Superior temporal gyrus (tissue), 1 donor: ENCODE data around the gene PTPN14.
"Not testable (repeated sequence)": the region's sequence is repeated elsewhere in the genome, so short reads cannot be mapped to it uniquely, and the experiment has no call there.

Experiments
- DNase-seq: peaks from one replicate; pipeline ENCODE4 v3.0.0-alpha.2; 2016; ENCODE audit errors: extremely low spot score

Gene PTPN14

DNA sequence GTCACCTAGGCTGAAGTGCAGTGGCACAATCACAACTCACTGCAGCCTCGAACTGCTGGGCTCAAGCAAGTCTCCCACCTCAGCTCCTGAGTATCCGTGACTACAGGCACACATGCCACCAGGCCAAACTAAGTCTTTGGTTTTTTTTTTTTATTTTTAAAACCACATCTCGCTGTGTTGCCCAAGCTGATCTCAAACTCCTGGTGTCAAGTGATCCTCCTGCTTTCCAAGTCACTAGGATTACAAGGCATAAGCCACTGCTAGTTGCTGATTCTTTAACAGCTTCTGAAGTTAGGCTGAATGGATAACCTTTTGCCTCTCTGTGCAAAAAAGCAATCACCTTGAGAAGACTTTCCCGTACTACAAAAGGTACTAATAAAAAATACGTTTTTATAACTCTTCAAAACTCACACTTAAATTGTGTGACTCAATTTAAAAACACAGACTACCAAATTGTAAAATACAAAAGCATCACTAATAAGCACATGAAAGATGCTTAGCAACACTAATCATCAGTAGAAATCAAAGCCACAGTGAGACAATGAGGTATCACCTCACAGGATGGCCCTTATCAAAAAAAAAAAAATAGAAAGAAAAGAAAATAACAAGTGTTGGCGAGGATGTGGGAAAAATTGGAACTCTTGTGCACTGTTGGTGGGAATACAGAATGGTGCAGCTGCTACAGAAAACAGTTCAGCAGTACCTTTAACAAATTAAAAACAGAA, 40.3 kb downstream of the PTPN14 start:
- DNase-seq: no peak

DNA sequence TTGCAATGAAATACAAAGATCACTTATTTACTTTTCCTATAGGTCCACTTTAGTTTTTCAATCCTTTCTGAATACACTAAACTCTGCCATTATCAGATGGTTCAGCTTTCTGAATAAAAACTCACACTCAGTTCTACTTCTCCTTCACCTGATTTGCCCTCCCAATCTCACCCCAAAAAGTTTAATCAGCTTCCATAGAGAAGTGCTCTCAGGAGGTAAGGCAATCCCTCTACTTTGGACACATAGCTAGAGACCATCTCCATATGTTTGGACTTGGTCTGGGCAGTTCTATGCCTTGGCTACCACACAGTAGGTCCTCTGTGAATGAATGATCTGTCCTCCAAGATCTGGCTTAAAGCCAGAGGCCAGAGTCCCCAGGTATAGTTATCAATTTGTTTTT, 40.9 kb downstream of the PTPN14 start:
- DNase-seq: no peak

DNA sequence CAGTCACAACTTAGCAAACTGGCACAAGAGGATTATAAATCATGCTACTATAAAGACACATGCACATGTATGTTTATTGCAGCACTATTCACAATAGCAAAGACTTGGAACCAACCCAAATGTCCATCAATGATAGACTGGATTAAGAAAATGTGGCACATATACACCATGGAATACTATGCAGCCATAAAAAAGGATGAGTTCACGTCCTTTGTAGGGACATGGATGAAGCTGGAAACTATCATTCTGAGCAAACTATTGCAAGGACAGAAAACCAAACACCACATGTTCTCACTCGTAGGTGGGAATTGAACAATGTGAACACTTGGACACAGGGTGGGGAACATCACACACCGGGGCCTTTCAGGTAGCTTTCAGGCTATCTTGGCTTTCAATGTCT, 41.8 kb downstream of the PTPN14 start:
- not testable (repeated sequence) for DNase-seq

DNA sequence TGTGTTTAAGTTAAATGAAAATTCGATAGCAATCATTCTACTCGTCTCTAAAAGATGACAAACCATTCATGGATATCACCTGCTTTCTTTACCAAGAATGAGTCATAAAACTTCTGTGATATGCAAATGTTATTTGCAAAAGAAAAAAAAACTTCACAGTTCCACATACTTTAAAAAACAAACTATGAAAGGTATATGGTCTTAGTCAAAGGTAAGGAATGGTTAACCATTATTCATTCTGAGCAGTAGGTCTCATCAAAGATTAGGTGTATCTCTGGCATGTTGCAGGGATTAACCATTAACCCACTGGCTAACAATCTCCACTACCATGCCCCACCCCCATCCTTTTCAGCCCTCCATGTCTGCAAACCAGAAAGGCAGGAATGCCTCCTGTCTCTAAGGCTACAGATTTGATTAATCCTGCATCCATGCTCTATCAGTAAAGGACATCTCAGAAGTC, 44.4 kb downstream of the PTPN14 start:
- no peak for DNase-seq

DNA sequence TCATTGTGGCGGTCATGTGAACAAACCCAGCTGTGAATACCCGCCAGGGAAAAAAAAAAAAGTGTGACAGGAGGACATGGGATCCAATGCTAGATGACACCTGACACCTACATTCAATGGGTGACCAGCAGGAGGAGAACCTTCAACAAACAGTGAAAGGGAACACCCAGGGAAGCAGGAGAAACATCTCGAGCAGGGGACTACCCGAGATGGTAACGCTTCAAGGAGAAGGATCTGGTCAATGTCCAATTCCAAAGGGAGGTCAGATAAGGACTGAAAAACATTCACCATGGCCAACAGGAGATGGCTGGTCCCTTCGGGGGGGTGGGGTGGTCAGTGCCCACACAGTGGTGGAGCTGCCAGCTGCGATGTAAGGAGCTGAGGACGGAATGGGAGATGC, 46.3 kb downstream of the PTPN14 start:
- no peak for DNase-seq

DNA sequence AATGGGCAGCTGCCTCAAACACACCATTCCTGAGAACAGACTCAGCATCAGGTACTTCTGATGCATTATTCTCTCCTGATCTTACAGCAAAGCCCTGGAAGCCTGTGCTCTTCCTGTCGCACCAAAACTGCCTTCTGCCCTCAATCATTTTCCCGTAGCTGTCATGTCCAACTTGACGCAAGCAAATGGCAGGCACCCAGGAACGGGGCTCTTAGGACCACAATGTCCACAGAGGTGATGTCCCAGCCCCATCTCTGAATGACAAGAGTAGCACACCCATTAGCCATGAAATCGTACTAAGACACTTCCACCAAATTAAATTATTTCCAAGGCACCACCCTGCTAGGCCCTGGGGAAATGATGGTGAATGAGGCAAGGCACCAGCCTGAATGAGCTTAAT, 47.1 kb downstream of the PTPN14 start:
- no peak for DNase-seq

DNA sequence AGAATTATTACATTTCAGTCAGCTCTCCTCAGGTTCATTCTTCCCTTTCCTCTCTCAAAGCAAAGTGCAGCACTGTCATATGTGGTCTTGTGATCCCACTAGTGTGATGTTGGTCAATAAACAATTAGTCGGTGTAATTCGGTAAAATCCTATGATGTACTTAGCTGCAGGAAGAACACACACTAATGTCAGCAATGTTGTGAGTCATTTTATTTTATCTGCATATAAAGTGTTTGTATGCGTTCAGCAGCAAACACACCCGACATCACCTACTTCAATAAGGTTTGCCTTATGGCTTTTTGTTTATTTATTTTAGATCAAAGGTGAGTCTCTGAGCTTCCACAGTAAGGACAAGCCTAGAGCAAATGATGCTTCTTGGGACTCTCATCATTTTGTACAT, 47.8 kb downstream of the PTPN14 start:
- no peak for DNase-seq

DNA sequence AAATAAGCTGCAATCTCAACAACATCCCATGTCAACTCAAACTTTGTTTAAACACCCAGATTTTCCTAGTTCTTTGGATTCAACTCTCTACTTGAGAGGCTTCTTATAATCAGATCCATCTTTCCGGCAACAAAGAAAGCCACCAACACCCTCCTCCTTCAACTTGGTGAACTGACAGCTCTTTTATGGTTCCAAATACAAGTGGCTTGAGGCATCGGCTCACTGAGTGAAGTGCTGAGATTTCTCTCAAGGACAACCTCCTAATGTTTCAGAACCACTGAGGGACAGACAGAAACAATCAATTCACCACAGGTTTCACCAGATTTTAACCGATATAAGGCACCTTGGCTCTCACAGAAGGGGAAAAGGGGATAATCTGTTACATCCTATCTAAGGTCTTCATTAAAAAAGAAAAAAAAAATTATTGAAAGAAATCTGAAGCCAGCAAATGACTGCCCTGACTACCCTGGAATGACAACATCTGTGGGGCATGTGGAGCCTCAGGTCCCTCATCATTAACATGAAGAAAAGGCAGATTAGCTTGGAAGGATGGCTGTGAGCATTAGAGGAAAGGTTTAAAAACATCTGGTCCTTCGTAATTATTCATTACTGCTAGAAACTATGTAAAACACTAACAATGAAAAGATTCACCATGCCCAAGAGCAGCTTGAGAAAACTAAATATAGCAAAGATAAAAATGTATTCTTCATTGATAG, 50.9 kb downstream of the PTPN14 start:
- DNase-seq: no peak

DNA sequence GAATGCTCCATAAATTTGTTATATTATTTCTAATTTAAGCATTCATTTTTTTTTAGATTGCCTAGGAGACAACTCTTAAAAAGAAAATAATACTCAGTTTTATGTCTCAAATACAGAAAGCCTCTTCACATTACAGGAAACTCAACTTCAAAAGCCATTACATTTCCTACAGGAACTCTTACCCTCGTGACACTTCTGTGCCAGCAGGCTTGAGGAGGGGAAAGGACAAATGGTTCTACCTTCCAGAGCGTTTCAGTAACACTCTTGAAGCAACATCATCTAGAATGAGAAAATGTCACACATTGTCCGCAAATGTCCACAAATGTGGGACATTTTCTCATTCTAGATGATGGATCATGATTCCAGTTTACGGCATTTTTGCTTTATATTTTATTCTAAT, 51.7 kb downstream of the PTPN14 start:
- DNase-seq: no peak

DNA sequence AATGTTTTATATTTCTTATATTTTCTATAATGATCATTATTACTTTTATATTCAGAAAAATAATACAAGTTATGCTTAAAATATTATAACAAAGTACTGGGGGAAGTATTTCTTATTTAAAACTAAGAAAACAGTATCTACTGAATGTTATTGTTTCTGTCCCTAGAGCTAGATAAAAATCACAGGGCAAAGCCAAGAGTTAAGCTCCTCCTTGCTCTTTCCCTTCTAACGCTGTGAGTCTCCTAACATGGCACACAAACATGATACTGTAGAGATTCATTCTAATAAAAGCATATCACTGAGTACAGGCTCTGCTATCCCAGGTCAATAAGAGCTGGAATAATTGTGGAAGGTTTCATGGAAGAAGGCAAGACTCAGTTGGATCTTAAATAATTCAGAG, 53.4 kb downstream of the PTPN14 start:
- no peak for DNase-seq

DNA sequence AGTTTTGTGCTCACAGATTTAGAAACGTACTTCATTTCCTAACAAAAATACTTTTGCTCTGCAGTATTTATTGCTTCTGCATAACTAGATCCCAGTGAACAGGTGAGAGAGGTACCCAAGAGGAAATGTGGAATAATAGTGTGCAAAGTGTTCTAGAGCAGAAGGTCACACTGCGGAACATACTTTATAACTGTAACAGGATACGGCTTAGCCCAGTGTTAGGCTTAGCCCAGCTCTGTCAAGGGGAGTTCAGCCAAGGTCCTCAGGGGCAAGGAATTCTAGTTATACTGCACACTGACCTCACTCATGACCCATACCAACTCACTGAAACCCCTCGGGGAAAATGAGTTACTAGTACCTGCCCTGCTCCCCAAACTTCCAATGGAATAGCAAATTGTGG, 55.3 kb downstream of the PTPN14 start:
- DNase-seq: no peak

DNA sequence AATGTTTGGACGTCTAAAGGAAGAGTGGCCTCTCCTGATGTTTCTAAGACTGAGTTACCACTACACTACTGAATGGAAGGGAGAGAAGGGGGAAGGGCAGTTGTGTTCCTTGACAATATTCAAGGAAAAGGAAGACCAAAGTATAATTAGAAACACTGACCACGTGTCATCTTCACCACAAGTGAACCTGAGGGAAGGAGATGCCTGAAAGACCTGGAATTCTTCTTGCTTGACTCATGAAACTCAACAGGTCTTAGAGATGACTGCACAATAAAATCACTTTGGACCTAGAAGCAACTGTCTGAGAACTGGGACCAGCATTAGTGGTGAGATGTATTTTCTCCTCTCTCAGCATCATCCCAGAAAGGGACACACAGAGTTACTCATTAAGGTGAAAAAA, 56.7 kb downstream of the PTPN14 start:
- no peak for DNase-seq

DNA sequence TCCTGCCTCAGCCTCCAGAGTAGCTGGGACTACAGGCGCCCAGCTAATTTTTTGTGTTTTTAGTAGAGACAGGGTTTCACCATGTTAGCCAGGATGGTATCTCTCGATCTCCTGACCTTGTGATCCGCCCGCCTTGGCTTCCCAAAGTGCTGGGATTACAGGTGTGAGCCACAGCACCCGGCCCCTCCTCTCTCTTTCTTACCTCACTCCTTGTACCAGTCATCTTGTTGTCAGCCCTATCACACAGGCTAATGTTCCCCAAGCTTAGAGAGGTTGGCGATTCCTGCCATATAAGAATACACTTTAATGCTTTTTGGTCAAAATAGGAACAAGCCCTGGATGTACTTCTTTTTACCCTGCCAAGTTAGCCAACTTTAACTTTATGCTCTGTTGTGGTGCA, 57.2 kb downstream of the PTPN14 start:
- not testable (repeated sequence) for DNase-seq

DNA sequence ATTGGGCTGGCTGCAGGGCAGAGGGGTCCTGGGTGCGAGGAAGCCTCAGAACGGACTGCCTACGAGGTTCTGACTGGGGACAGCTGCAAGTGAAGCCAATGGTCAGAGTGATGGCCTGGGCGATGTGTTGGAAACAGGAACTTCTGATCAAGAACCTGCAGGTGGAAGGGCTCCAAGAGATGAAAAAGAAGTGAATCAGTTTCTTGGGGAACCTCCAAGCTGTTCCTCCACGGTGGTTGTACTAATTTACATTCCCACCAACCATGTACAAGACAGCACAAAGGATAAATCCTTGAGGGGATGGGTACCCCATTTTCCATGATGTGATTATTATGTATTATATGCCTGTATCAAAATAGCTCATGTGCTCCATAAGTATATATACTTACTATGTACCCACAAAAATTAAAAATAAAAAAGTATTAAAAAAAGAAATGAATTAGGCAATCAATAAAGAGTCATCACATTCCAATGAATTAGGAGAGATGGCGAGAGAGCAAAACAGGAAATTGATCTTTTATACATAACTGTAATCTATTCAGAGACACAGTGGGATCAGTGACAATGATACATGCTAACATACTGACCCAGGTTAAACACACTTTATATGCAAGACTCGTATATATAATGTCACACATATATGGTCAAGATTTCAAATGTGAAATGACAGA, 58.1 kb downstream of the PTPN14 start:
- DNase-seq: no peak

DNA sequence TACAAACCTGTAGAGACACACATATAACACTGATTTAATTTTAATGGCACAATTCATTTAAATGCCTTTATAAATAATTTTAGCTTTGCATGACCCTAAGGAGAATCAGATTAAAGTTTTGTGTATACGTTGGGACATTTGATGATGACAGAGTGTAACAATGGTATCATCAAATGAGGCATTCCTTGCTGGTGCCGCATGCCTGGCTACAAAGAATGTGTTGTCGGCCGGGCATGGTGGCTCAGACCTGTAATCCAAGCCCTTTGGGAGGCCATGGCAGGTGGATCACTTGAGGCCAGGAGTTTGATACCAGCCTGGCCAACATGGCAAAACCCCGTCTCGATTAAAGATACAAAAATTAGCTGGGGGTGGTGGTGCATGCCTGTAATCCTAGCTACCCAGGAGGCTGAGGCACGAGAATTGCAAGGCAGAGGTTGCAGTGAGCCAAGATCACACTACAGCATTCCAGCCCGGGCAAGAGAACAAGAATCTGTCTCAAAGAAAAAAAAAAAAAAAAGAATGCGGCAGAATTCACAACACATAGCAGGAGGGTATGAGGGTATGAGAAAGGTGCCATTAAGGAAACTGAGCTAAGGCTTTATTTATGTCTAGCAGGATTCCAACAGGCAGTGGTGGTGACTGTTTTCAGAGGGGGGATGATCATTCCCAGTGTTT, 58.9 kb downstream of the PTPN14 start:
- no peak for DNase-seq

DNA sequence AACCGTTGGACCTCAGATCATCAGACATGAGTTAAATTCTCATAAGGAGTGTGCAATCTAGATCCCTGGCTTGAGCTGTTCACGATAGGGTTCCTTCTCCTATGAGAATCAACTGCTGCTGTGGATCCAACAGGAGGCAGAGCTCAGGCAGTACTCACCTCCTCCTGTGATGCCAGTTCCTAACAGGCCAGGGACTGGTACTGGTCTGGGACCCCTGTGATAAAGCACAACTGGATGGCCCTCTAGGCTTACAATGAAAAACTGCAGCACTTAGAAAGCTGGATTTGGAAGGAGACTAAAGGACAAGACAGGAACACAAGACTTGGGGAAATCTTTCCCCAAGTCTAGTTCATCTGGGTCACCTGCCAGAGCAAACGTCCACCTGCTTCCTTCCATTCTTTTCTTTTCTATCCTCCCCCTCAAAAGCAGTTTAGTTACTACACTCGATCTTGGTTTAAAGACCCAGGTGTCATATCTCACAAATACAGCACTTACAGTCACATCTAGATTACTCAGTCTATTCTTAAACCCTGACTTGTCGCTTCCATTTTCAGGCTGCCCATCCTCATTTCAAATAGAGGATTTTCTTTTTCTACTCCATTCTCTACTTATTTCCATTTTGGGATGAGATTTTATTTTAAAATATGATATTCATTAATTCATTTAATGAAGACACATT, 59.8 kb downstream of the PTPN14 start:
- DNase-seq: no peak

DNA sequence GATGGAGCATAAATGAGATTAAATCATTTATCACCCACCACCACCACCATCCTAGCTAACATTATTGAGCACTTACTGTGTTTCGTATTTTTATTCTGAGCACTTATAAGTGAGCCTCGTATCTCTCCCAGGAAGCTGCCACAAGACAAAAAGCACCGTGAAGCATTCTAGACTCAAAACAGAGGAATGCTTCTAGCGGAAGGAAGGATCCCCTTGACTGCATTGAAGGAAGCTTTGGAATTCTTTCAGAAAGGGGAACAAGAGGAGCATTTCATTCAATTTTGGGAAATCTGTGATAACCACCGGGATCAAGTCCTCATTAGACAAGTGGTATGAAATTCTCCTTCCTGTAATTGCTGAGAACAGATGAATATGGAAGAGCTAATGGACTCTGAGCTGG, 66.3 kb downstream of the PTPN14 start:
- no peak for DNase-seq

DNA sequence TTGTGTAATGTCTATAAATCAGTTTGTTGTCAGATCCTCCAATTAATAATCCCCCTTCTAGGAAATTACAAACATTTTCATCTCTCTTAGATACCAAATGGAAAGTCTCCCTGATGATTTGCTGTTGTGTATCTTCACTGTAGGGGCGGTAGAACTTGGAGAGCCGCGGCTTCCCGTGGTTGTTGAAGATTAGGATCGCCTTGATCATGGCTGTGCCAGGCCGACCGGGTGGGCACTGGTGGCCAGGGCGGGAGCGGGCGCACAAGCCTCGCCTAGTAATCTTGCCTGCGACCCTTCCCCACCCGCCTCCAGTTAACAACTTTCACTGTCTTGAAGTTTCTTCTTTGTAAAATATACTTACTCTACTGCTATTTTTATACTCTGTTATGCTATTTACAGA, 68.2 kb downstream of the PTPN14 start:
- not testable (repeated sequence) for DNase-seq

DNA sequence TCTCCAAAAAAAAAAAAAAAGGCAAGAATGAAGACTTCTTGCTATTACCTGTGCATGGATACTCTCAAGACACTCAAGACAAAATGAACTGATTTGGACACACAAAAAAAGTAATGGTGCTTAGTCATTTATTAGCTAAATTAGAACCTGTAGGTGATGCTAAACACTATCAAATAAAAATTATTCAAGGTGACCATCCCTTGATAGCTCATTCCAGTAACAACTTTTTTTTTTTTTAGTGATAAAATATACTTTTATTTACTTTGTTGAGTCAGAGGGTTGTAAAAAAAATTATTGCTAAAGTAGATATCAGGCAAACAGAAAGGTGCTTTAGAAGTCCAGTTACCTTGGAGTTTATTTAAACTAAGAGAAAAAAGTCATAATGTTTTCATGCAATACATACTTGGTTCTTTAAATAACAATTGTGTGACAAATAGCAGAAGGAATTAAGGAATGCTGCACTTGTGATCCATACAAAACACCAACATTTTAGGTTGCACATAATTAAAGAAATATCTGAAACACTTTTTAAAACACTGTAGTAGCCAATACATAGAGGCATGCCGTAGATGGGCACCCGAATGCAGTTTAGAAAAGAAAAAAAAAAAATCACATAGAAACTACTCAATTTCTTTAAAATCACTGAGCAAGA, 69.3 kb downstream of the PTPN14 start:
- not testable (repeated sequence) for DNase-seq

DNA sequence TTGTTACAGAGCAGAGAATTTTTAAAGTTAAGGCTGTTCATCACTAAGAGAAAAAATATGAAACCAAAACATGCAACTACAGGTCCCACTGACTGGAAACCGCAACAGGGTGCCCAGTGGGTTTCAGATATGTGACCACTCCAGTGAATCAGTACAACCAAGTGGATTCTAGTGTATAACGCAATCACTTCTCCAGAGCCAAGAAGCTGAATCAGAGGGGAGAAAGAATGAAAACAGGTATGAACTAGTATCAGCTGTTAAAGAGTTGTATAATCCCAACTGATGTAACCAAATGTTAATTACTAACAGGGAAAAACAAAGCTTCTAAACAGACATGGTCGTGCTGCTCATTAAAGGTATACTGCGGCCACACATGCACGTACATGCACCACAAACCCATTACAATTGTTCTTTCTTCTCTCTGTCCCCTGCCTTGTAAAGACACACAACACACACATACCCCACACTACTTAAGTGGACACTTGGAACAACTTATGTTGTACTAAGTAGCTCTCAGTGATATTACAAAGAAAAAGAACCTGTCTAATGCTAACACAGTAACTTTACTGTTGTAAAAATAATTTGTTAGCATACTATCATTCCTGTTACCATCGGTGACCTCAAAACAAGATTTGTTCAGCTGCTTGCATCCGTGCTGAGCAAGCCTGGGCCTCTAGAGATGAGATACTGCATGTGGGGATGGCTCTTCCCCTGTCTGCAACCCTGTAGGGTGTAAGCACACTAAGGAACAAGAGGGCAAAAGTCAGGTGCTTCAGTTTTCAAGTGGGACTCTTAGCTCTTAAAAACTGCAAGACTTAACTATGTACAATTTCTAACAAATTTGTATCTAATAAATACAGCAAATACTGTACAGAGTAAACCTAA, 74.2 kb downstream of the PTPN14 start:
- DNase-seq: no peak
